Measurements from ENCODE around the gene MBNL3.
A peak's percentile ranks its signal among the peaks of the same experiment; 100 is the strongest.

The MBNL3 gene

DNA sequence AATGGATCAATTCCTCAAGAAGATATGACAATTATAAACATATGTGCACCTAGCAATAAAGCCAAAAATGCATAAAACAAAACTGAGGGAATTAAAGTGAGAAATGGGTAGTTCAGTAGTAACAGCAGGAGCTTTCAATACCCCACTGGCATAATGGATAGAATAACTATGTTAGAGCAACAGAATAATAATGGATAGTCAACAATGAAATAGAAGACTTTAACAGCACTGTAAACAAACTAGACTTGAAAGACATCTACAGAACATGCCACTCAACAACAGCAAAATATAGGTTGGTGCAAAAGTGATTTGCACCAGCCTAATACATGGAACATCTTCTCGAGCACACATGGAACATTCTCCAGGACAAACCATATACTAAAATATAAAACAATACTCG, 20.0 kb upstream of the MBNL3 start:
- DNase-seq (ENCODE audit: low read depth in 2 of 2) = no peak
- TF ChIP-seq, protein P1, sequence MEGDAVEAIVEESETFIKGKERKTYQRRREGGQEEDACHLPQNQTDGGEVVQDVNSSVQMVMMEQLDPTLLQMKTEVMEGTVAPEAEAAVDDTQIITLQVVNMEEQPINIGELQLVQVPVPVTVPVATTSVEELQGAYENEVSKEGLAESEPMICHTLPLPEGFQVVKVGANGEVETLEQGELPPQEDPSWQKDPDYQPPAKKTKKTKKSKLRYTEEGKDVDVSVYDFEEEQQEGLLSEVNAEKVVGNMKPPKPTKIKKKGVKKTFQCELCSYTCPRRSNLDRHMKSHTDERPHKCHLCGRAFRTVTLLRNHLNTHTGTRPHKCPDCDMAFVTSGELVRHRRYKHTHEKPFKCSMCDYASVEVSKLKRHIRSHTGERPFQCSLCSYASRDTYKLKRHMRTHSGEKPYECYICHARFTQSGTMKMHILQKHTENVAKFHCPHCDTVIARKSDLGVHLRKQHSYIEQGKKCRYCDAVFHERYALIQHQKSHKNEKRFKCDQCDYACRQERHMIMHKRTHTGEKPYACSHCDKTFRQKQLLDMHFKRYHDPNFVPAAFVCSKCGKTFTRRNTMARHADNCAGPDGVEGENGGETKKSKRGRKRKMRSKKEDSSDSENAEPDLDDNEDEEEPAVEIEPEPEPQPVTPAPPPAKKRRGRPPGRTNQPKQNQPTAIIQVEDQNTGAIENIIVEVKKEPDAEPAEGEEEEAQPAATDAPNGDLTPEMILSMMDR (IDR thresholded peaks at IDR 0.05; ENCODE audit: low read depth, low read length) = no peak
- H3K4me3 ChIP-seq (replicated peaks in 1 of 2; ENCODE audit: low read depth in 2 of 2, low read length in 2 of 2) = no peak overlapping the region

DNA sequence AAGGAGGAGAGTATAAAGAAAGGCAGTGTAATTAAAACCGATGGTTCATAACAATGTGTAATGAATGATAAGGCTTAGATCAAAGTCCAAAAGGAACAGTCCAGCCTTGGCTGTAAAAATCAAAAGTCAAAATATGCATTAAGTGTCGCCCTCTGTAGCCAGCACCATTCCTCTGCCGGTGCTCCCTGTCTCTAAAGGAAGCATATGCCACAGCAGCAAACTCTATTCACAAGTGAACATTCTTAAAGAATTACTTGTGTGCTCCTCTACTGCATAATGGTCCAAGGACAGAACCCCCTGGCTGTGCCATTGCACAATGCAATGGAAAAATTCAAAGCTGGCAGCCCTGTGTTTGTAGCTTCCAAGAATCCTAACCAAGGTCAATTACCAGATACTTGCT, 16.3 kb upstream of the MBNL3 start:
- H3K4me3 ChIP-seq (replicated peaks in 1 of 2; ENCODE audit: low read depth in 2 of 2, low read length in 2 of 2) = no peak overlapping the region
- TF ChIP-seq, protein P1 (IDR thresholded peaks at IDR 0.05; ENCODE audit: low read depth, low read length) = no peak
- peak in 1 of 2 donors; percentile 66 for DNase-seq (ENCODE audit: low read depth in 2 of 2)

DNA sequence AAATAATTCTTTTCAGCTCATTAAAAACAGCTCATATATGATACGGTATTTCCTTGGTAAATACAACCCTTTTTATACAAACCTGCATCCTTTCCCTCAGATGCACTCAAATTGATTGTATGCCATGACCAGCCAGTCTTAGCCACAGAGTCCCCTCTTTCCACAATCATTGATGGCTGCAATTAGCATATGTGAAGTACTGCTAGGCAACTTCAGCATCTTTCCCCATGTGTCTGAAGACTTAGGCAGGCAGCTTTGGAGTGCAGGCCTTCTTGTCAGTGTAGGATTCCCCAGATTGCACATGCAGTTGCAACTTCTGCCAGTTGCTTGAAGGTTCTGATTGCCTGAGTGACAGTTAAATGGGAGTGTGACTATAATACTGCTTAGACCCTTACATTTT, 15.6 kb upstream of the MBNL3 start:
- DNase-seq (ENCODE audit: low read depth in 2 of 2) = no peak
- TF ChIP-seq, protein P1 (IDR thresholded peaks at IDR 0.05; ENCODE audit: low read depth, low read length) = no peak
- no peak overlapping the region for H3K4me3 ChIP-seq (replicated peaks in 1 of 2; ENCODE audit: low read depth in 2 of 2, low read length in 2 of 2)

DNA sequence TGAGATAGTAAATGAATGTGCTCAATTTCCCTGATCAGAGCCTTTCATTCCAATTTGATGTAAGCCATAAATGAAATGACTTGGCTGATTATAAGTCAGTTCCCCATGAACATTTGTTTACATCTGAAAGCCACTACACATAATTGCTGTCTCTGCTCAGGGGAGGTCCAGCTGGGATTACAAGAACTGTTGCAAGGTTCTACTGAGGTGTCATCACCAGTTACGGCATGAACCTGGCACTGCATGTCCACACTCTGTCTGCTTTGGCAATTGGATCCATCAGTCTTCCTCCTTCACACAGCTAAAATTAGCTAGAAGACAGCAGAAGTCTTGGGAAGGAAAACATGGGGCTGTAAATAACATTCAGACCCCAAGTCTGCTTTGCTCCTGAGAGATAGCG, 12.8 kb upstream of the MBNL3 start:
- TF ChIP-seq, protein P1 (IDR thresholded peaks at IDR 0.05; ENCODE audit: low read depth, low read length) = no peak
- no peak overlapping the region for H3K4me3 ChIP-seq (replicated peaks in 1 of 2; ENCODE audit: low read depth in 2 of 2, low read length in 2 of 2)
- no peak for DNase-seq (ENCODE audit: low read depth in 2 of 2)

DNA sequence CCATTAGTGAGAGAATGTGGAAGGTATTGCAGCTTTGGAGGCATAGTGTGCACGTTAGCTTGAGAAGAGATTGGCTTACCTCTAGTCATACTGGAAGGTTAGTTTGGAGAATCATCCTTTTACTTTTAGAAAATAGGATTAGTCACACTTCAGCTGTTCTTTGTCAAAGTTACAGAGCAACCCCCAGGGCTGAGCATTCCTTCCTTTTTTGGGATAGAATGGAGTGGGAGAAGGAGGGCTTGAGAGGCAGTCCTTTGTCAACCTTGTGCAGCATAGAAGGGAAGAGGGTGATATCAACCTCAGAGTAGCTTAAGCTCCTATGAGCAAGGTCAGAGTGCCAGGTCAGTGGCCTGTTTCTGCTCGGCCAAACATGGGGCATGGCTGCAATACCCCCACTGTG, 8.6 kb upstream of the MBNL3 start:
- DNase-seq (ENCODE audit: low read depth in 2 of 2) = no peak
- TF ChIP-seq, protein P1 (IDR thresholded peaks at IDR 0.05; ENCODE audit: low read depth, low read length) = no peak
- no peak overlapping the region for H3K4me3 ChIP-seq (replicated peaks in 1 of 2; ENCODE audit: low read depth in 2 of 2, low read length in 2 of 2)

DNA sequence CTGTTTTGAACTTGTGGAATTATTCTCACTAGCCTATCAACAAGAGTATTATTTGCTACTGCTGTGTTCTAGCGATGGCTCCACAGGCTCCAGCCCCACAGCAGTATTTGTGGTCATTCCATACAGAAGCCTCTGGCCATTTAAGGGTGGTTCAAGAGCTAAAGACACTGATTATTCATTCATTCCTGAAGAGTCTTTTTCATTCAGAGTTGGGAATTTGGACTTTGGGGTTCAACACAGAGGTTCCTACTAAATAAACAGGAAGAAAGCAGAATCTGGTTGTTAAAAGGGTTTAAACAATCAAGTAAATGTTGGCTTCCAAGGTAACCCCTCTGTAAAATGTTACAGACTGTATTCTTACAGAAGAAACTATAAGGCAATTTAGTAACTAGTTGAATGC, 4.3 kb upstream of the MBNL3 start:
- no peak overlapping the region for H3K4me3 ChIP-seq (replicated peaks in 1 of 2; ENCODE audit: low read depth in 2 of 2, low read length in 2 of 2)
- DNase-seq (ENCODE audit: low read depth in 2 of 2) = no peak
- TF ChIP-seq, protein P1 (IDR thresholded peaks at IDR 0.05; ENCODE audit: low read depth, low read length) = no peak

DNA sequence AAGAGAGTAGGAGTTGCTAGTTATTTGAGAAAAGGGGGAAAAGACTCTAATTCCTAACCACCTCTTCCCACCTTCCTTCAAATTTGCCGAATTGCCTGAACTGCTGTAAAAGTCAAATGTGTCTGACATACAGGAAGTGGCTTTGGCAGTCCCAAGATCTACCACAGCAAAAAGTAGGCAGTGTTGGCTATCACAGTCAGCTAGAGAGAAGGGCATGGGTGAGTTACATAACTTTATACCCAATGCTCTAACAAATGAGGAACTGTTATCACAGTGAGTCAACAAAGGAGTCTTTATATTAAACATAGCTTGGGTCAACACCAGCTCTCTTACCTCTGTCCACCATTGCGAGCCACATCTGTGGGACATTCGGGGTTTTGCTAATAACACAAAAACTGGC, 2.4 kb upstream of the MBNL3 start:
- DNase-seq (ENCODE audit: low read depth in 2 of 2) = no peak

More for the DNA sequence above, 2.4 kb upstream of the MBNL3 start:
- H3K4me3 ChIP-seq (replicated peaks in 1 of 2; ENCODE audit: low read depth in 2 of 2, low read length in 2 of 2) = no peak overlapping the region
- TF ChIP-seq, protein P1 (IDR thresholded peaks at IDR 0.05; ENCODE audit: low read depth, low read length) = no peak
